Neural progenitor cell (in vitro differentiated cells): ENCODE data around the gene BCAS3.

Experiments
- EZH2 ChIP-seq: fragments of 200-600 bp; sonication (generic); IDR thresholded peaks from 2 replicates; pipeline ENCODE4 v1.6.1; 2017; ENCODE audit warnings: antibody characterized with exemption, mild to moderate bottlenecking, moderate library complexity
- EZH2phosphoT487 ChIP-seq: fragments of 200-600 bp; sonication (generic); IDR thresholded peaks from 2 replicates; pipeline ENCODE4 v1.6.1; 2017; ENCODE audit warnings: antibody characterized with exemption
- TF ChIP-seq, protein P1 (sequence below): fragments of 200-600 bp; sonication (generic); IDR thresholded peaks from 2 replicates; pipeline ENCODE4 v1.5.1; 2017; ENCODE audit warnings: antibody characterized with exemption, mild to moderate bottlenecking

DNA sequence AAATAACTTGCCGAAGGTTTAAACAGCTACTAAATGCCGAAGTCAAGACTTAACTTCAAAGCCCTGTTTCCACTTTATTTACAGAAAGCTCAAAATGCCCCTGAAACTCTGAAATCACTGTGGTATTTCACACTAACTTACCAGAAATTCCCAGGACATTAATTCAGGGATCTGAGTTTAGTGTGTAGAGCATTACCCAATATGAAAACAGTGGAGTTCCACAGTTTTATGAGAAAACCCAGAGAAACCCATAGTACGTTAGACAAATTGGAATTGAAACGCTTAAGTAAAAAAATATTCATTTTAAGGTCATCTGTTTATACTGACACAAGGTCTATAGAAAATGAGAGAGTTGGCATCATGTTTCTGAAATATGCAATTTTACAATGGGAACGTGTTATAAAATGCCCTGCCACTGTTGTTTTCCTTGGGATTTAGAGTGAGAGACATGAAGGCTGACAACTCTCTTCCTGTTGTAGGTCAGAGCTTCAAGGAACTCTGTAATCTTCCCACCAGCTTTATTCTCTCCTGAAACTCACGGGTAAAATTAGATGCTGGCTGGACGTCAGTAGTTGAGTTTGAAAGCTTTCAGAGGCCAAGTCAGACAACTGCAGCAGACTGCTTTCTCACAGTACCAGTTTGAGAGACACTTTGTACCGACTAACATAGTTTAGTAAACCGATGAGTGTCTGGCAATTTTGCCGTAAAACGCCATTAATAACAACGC is 582.6 kb downstream of the BCAS3 start:
- TF ChIP-seq, protein P1, sequence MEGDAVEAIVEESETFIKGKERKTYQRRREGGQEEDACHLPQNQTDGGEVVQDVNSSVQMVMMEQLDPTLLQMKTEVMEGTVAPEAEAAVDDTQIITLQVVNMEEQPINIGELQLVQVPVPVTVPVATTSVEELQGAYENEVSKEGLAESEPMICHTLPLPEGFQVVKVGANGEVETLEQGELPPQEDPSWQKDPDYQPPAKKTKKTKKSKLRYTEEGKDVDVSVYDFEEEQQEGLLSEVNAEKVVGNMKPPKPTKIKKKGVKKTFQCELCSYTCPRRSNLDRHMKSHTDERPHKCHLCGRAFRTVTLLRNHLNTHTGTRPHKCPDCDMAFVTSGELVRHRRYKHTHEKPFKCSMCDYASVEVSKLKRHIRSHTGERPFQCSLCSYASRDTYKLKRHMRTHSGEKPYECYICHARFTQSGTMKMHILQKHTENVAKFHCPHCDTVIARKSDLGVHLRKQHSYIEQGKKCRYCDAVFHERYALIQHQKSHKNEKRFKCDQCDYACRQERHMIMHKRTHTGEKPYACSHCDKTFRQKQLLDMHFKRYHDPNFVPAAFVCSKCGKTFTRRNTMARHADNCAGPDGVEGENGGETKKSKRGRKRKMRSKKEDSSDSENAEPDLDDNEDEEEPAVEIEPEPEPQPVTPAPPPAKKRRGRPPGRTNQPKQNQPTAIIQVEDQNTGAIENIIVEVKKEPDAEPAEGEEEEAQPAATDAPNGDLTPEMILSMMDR: no peak
- no peak for TF ChIP-seq EZH2phosphoT487
- no peak for TF ChIP-seq EZH2
